Lower leg skin (tissue), 4 donors: ENCODE data around the gene PTK6. TPM values are rescaled to one million over a fixed set of nuclear protein-coding genes. Genes with fewer than 3 reads are reported as not detected.

ENCODE experiments used
- DNase-seq, 2 donors: peaks; one replicate each; pipeline ENCODE4 v3.0.0-alpha.2; 2019; ENCODE audit warnings: low spot score in 2 of 2
- H3K4me3 ChIP-seq: fragments of 200-600 bp; sonication (generic); 2 replicates; pipeline ENCODE4 v1.5.1; 2017; ENCODE audit warnings: mild to moderate bottlenecking, low read depth; ENCODE audit not compliant: poor library complexity, severe bottlenecking
- CTCF ChIP-seq, 3 donors: fragments of 450-650 bp; IDR thresholded peaks; one replicate each; pipeline ENCODE4 v1.5.1; 2016; ENCODE audit warnings: antibody characterized with exemption in 3 of 3, mild to moderate bottlenecking in 3 of 3, moderate library complexity in 2 of 3
- POLR2A ChIP-seq, 2 donors: fragments of 450-650 bp; IDR thresholded peaks; one replicate each; pipeline ENCODE4 v1.6.1; 2016 to 2017; ENCODE audit warnings: antibody characterized with exemption in 2 of 2, mild to moderate bottlenecking in 1 of 2, moderate library complexity in 1 of 2
- WGBS, 2 donors: methylation state at CpG; one replicate each; pipeline ENCODE4 v1.1.5; 2018; 5-methylcytosine and 5-hydroxymethylcytosine counted together
- intact Hi-C: fragments of 100-400 bp; cut with DNase I; formaldehyde crosslinking; loops from one replicate; pipeline ENCODE4 v1.15.0; 2023; ENCODE audit warnings: low total_unique reads
- total RNA-seq, 4 donors: library from RNA; depleted of rRNA; stranded (reverse); fragments of >200 nt; gene quantifications; one replicate each; pipeline ENCODE4 v1.1.0, GENCODE V29; 2016

Gene PTK6
- total RNA-seq, 4 donors from 2014 or later: 72.4 to 101 (median 79.9) TPM

DNA sequence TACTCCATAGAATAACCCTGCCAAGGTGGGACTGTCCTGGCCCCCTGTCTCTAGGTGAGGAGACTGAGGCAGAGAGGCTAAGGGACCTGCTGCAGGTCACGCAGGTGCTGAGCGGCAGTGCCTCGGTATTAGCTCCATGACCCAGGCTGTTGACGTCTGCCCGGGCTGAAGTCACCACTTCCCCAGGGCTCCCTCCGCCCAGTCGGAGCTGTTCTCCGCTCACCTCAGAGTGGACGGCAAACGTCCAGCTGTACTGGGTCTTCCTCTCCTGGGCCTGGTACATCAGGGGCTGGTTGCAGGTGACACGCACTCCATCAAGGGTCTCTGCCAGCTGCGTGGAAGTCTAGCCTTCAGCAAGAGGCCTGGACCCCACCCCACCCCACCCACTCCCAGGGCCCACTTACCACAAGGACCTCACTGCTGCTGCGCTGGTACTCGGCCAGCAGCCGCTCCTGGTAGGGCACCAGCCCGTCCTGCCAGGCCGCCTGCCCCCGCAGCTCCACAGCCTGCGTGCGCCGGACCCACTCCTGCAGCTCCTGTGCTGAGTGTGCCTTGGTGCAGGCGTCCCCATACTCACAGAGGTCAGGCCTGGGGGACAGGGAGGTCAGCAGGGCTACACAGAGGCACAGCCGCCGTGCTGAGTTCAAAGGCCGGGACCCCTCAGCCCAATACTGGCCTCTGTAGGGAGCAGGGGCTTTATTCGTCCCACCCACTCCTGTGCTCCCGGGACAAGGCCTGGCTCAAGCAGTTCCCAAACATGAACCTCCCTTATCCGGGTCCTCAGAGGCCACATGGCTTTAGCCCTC, 33.3 kb upstream of the PTK6 start:
- 95% methylated on average over 24 to 27 of the region's 28 CpGs for WGBS, 2 donors
- H3K4me3 ChIP-seq: no peak overlapping the region
- DNase-seq: no peak
- no peak for TF ChIP-seq POLR2A (IDR thresholded peaks at IDR 0.05)
- TF ChIP-seq CTCF (IDR thresholded peaks at IDR 0.05): no peak
- intact Hi-C loops: no loop called here

- no peak for DNase-seq
- TF ChIP-seq POLR2A (IDR thresholded peaks at IDR 0.05): no peak
- TF ChIP-seq CTCF (IDR thresholded peaks at IDR 0.05): no peak
- intact Hi-C loops: no loop called here
- no peak overlapping the region for H3K4me3 ChIP-seq
- 67 to 86% methylated on average over 9 to 33 of the region's 46 CpGs for WGBS, 2 donors
These were observed 32.1 kb upstream of the PTK6 start for GRCh38 chr20:63568986-63569949.

DNA sequence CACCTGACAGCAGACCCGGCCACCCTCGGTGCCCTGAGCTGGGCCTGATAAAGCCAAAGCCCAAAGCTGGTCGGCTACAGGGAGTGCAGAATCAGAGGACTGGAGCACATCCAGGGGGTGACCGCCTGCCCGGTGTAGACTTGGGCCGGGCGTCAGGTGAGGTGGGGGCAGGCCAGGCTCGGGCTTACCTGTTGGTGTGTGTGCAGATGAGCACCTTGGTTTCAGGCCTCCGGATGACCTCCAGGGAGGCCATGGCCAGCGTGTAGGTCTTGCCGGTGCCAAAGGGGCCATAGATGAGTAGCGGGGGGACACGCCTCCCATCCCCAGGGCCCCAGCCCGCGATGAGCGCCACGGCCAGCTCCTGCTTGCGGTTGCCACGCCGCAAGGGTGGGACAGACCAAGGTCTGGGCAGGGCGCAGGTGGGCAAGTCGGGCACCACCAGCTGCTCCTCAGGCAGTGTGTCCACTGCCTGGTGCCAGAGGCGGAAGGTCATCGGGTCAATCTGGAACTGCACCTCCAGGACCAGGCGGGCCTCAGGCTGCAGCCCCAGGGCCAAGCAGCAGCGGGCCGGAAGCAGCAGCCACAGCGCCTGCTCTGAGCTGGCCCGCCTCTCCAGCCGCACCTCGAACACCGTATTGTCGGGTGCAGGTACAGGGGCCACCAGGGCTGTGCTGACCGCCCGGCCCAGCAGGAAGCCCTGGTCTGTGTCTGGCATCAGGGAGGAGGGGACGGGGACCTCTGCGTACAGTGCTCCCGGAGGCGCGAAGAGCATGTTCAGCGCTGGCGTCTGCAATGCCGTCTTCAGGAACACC, 31.2 kb upstream of the PTK6 start:
- intact Hi-C loops: no loop called here
- no peak for DNase-seq
- no peak for TF ChIP-seq CTCF (IDR thresholded peaks at IDR 0.05)
- no peak for TF ChIP-seq POLR2A (IDR thresholded peaks at IDR 0.05)
- WGBS, 2 donors: 82 to 85% methylated on average over 23 to 33 of the region's 43 CpGs
- H3K4me3 ChIP-seq: no peak overlapping the region

GRCh38 chr20:63567386-63568169, 30.4 kb upstream of the PTK6 start:
- no peak for TF ChIP-seq CTCF (IDR thresholded peaks at IDR 0.05)
- 73 to 85% methylated on average over 21 to 35 of the region's 37 CpGs for WGBS, 2 donors
- no peak overlapping the region for H3K4me3 ChIP-seq
- no peak for DNase-seq
- intact Hi-C loops: no loop called here

DNA sequence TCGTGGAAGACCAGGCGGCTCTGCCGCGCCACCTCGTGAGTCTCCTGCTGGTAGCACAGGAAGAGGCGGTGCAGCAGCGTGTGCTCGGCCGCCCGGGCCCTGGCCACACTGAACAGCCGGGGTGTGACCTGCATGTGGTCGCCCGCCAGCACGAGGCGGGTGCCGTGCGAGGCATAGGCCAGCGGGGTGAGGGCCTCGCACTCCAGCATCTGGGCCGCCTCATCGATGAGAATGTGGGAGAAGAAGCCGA, 29.9 kb upstream of the PTK6 start:
- no peak overlapping the region for H3K4me3 ChIP-seq

More for the DNA sequence above, 29.9 kb upstream of the PTK6 start:
- TF ChIP-seq POLR2A (IDR thresholded peaks at IDR 0.05): no peak
- no peak for TF ChIP-seq CTCF (IDR thresholded peaks at IDR 0.05)
- WGBS, 2 donors: 90 to 91% methylated on average over 15 to 22 of the region's 22 CpGs
- intact Hi-C loops: no loop called here
- no peak for DNase-seq
